Activated naive CD4-positive, alpha-beta T cell treated with anti-CD3 and anti-CD28 coated beads, Interleukin-2, amount 50 U/mL, for 16 hours (primary cell): Measurements from ENCODE around the gene CSTB.
"Not testable (repeated sequence)": the region's sequence is repeated elsewhere in the genome, so short reads cannot be mapped to it uniquely, and the experiment has no call there.

Experiments used
- DNase-seq: peaks from one replicate; pipeline ENCODE4 v3.0.0-alpha.2; 2020

Gene CSTB, protein sequence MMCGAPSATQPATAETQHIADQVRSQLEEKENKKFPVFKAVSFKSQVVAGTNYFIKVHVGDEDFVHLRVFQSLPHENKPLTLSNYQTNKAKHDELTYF

DNA sequence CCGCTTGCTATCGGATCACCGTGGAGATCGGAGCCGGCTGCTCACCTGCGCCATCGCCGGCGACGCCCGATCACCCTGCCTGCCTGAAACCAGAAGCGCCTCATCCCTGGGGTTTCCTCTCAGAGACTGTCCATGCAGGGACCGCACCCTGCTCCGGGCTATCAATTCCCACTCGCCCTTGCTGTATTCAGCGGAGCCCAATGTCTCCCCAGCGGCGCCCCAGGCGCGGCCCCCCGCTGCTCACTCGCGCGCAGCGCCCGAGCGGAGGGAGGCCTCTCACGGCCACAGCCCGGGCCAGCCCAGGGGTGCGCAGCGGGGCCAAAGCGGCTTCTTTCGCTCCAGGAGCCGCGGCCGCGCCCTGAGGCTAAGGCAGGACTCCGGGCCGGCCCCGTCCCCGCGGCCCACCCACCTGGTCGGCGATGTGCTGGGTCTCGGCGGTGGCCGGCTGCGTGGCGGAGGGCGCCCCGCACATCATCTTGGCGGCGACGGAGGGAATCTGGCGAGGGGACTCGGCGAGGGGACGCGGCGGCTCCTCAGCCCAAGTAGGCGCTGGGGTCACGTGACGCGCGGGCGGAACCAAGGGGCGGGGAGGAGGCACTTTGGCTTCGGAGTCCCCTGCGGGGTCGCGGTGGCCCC, at the start of gene CSTB:
TSS of gene CSTB (minus strand) at position 514 of the 636 bp plus-strand sequence. CDS start at position 475, 39 bp downstream.
- DNase-seq = peak; percentile 87

DNA sequence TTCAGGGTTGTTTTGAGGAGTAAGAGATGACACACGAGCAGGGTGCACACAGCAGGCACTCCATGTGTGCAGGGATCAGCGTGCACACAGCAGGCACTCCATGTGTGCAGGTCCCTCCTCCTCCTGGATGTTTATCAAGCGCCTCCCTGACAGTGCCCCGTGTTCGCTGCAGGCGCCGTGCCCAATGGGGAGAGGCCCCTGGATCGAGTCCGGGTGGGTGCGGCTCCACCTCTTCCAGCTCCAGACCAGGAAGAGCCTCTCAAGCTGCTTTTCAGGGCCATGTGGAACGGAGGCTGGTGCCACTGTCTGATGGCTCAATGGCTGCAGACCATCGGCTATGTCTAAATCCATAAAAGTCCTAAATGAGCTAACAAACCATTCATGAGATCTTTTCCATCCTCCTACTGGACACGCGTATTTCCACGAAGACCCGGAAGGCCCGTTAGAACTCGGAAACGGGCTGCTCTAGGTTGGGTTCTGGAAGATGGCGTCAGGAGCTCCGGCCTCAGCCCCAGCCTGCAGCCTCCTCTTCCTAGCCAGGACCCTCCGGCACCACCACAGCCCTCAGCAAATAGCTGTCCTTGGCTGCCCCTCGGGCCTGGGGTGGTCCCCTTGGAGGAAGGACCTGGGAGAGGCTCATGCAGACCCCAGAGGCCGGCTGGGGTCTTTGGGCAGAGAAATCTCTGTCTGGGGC, 49.3 kb upstream of the CSTB start:
- DNase-seq = no peak

DNA sequence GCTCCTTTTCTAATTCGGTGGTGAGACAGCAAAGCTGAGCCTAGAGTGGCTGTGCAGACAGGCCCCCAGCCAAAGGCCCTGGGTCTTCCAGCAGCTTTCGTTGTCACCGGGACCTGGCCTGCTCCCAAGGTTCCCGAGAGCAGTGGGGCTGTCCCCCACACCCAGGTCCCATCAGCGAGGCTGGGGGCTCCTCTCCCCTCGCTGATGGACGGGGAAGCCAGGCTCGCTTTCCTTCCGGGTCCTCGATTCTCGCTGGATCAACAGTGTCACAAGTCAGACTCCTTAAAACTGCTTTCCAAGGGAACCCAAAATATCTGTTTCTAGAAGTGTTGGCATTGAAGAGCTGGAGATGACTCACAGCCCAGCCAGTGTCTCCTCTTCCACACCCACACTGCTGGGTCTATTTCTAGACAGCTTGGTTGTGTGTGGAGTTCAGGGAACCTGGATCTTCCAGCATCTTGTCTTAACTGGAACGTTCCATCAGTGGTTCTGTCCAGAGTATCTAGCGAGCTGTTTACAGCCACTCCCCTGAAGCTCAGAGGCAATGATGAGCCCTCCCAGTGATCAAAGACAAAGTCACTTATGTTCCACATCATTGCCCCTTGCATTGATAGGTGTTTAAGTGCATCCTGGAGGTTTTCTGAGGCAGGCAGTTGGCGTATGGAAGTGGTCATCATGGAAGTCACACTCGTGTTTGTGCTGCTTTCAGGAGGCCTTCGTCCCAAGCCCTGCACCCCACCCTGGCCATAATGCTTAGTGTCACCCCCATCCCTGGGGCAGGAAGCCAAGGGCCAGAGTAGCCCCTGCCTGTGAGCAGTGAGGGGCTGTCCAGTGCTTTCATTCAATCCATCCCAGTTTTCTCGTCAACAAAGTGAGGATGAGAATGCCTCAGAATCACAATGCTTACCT, 48.5 kb upstream of the CSTB start:
- DNase-seq = no peak

DNA sequence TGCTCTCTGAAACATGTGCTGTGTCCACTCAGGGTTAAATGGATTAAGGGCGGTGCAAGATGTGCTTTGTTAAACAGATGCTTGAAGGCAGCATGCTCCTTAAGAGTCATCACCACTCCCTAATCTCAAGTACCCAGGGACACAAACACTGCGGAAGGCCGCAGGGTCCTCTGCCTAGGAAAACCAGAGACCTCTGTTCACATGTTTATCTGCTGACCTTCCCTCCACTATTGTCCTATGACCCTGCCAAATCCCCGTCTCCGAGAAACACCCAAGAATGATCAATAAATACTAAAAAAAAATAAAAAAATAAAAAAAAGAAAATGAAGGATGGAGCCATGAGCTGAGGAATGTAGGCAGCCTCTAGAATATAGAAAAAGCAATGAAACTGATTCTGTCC, 46.6 kb upstream of the CSTB start:
- not testable (repeated sequence) for DNase-seq

DNA sequence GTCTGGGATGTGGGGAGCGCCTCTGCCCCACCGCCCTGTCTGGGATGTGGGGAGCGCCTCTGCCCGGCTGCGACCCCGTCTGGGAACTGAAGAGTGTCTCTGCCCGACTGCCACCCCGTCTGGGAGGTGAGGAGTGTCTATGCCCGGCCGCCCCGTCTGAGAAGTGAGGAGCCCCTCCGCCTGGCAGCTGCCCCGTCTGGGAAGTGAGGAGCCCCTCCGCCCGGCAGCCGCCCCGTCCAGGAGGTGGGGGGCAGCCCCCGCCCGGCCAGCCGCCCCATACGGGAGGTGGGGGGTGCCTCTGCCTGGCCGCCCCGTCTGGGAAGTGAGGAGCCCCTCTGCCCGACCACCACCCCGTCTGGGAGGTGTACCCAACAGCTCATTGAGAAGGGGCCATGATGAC, 46.1 kb upstream of the CSTB start:
- not testable (repeated sequence) for DNase-seq

DNA sequence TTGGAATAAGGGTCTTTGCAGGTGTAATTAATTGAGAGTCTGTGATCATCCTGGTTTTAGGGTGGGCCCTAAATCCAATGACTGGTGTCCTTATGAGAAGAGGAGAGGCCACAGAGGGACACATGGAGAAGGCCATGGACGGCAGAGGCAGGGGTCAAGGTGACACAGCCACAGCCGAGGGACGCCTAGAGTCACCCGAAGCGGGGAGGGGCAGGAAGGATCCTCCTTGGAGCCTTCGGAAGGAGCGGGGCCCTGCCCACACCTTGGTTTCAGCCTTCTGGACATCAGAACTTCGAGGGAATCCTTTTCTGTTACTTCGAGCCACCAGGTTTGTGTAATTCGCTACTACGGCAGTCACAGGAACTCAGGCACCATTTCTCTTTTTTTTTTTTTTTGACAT, 44.4 kb upstream of the CSTB start:
- DNase-seq = no peak

DNA sequence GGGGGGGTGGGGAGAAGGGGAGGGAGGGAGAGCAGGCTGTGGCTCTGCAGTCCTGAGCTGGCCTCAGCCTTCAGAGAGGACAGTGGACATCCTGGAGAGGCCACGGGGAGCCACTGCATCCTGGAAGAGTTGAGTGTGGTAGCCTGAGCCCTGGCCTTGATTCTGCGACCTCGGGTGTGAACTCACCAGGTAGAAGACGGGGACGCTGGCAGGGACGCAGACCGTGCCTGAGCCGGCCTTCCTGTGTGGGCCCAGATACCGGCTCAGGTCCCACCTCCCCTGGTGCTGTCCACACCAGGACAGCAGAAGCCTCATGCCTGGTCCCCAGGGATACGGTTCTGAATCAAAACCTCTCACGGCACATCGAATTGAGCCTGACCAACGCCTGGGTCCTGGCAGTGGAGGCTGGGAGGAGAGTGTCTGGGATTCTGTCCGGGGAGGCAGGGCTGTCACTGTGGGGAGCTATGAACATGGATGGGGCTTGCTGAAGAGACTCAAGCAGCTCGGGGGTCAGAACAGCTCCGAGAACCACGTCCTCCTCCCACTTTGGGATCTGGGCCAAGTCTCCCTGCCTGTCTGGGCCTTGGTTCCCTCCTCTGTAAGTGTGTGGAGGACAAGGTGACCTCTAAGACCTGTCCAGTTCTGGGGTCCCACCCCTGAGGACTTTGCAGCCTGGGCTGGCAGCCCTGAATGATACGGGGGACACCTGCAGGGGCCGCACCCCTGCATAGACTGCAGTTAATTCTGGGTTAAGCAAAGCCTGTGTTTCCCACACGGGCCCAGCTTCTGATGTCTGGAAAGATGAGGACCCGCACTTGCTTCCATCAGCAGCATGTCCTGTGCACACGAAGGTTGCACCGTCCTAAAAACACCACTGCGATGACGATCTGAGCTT, 43.6 kb upstream of the CSTB start:
- no peak for DNase-seq

DNA sequence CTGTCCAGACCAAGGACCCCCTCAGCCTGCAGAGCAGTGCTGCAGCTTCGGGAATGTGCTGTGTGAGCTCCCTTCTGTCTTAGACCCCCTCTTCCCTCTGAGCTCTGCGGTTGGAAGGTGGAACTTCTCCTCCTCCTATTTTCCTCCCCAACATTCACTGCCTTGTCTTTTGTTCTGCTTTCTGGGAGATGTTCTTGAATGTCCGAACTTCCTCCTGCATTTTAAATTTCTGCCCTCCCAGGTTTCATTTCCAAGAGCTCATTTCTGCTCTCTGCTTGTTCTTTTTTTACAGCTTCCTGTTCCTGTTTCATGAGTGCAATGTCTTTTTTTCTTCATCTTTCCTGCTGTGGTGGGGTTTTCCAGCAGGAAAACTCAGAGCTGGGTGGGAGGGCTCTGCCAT, 42.6 kb upstream of the CSTB start:
- no peak for DNase-seq

DNA sequence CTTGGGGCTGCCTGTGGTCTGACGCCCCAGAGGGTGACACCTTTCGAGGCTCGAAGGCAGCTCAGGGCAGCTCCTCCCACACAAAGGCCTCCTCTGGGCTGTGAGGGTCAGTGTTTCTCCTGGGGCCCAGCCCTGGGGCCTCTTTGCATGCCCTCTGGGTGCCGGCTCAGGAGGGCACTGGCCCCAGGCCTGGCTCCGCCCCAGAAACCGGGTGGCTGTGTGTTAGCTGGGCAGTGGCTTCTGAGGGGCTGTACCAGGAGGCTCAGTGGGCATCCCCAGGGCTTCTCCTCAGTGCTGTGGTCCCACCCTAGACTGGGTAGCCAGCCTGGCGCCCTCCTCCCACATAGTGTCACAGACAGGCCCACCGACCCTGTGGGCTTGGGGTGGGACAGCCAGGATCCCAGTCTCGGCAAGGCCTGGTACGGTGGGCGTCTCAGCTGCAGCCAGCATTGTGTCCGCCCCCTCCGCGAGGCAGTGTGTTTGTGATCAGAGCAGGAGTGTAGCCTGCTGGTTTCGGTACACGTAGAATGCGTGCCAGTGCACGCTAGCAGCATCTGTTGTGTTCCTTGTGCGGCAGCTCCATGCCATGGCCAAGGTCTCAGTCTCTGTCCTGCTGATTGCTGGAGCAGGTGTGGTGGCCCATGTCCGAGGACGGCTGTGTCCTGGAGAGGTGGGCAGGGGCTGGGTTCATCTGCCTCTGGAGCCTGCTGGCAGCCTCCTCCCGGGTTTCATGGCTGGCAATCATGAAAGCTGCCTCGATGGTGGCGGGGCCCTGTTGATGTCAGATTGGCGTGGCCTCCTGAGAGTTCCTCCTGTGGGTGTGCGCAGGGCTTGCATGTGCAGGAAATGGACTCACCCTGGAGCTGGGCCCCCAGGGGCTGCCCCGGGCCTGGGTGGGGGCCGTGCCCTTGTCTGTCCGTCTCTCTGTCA, 41.3 kb upstream of the CSTB start:
- DNase-seq = no peak

DNA sequence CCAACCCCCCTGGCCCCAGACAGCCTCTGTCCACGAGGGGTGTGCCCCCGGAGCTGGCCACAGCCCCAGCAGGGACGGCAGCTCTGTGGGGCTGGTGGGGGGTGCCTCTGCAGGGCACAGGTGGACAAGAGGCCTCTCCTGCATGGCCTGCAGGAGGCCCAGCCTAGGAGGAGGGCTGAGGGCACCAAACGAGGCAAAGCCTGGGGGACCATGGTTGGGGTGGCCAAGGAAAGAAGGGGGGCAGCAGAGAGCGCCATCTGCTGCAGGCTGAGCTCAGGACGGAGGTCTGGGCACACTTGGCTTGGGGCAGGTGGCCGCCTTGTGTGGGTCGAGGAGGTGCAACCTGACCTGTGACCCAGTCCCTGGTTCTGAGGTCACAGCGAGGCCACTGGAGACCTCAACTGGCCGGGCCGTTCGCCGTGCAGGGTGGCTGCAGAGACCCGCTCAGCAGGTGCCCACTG, 40.5 kb upstream of the CSTB start:
- no peak for DNase-seq

DNA sequence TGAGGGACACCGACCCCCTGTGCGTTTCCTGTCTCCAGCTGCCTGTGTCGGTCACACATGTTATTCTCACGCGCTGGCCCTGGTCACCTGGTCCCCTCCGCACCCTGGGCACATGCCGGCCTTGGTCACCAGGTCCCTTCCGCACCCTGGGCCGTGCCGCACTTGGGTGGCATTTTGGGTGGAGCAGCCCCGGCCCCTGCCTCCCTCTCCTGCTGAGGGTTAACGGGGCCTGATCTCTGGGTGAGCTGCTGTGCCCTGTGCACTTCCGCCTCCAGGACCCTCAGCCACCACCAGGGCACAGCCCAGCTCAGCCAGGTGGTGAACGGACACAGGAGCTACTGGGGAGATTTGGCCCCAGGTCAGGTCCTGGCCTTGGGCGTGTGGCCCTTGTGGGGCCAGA, 39.9 kb upstream of the CSTB start:
- no peak for DNase-seq

DNA sequence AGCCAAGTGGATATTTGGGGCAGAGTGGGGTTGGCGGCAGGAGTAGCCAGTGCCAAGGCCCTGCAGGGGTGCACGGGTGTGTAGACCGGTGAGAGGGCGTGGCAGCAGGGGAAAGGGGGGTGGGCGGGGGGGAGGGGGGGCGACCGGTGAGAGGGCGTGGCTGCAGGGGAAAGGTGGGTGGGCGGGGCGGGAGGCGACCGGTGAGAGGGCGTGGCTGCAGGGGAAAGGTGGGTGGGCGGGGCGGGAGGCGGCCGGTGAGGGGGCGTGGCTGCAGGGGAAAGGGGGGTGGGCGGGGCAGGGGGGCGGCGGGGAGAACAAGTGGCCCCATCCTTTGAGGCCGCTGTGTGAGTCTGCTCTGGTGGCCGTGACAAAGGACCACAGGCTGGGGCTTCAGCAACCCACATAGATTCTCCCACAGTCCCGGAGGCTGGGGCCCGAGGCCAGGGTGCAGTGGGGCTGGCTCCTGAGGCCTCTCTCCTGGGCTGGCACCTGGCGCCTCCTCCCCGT, 39.1 kb upstream of the CSTB start:
- DNase-seq = no peak

DNA sequence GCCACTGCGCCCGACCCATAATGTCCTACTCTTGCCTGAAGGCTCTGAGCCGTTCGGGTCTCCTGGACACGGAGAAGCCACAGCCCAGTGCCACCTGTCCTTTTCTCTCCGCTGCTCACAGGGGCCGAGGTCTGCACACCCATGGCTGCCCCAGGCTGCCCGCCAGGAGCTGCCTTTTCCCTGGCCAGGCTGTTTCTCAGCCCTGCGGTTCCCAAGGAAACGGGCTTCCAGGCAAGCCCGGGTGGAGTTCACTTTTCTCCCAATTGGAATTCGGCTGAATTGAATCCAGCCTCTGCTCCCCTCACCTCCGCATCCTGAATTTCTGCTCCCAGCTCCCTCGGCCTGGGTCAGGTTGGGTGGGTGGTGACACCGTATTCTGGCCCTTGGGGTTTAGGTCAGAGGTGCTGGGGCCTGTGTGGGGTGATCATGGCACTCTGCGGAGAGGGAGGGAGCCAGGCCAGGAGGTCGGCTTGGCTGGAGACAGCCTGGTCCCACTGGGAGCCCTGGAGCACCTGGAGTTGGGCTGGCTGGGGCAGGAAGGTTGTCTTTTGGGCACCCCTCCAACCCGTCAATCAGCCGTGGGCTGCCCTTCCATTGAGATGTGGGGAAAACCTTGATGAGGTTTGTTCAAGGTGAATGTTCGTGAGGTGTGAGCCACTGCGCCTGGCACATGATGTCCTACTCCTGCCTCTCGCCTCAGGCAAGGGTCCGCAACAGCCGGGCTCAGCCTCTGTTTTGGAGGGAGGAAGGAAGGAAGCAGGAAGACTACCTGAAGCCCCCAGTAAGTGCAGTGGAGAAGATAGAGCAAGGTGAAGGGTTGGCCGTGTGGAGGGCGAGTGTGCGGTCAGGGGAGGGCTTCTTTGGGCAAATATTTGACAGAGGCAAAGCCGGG, 38.4 kb upstream of the CSTB start:
- DNase-seq = no peak

DNA sequence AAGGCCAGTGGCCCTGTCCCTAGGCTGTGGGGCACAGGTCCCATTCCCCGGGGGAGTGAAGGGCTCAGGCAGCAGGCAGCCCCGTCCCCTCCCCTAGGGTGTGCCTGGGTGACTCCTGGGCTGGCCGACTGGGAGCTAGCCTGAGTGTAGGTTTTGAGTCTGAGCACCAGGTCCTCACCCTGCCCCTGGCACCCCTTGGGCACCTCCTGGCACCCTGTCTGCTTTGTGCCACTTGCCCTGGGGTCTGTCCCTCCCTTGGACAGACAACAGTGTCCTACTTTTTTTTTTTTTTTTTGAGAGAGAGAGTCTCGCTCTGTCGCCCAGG, 37.5 kb upstream of the CSTB start:
- no peak for DNase-seq

DNA sequence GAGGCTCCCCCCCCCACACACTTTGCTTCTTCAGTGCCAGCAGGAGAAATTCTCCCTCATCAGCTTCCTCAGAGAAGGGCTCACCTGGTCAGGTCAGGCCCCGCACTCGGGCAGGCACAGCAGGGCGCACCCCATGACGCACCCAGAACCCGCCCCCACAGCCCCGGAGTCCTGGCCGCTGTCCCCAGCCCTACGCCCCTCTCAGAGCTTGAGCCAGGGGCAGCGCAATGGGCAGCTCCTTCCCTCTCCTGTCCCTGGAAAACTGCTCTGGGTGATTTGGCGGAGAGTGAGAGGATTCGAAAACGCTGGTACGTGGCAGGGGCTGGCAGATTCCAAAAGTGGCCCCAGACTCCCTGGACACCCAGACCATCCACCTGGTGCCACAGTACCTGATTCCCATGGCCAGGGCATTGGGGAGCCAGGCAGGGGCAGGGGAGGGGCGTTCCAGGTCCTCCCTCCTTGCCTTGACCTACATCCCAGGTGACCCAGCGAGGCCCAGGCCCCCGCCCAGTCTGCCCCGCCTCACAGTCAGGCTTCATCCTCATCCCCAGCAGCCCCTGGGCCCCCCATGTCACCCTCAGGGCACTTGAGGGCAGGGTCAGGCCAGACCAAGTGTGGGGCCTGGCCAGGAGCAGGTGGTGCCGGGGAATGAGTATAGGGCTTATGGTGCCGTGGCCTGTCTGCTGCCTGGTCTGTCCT, 37.0 kb upstream of the CSTB start:
- no peak for DNase-seq

DNA sequence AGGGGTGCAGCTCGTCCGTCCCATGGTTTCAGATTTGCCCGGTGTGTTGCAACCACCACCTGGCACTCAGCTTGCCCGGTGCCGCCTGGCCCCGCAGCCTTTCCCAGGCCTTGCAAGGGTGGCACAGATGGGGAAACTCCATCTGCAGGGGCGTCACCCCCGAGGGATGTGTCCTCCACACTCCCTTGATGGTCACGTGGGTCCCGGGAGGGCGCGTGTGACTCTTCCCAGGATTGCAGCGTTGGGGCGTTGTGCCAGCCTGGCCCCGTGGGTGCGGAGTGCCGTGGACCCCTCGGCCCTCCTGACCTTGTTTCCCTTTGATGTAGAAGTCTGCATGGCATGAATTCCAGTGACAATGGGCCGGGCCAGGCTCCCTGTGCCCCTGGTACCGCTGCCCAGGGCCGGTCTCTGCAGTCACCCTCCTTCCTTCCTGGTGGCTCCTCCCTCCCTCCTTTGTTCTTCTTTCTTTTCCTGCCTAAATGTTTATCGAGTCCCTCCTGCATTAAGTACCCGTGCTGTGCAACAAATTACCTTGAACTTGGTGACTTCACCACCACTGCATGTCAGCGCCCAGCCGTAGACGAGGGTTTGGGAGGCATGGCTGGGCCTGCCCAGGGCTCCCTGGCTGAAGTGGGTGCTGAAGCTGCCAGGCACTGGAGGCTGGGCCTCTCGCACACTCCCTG, 36.2 kb upstream of the CSTB start:
- no peak for DNase-seq

DNA sequence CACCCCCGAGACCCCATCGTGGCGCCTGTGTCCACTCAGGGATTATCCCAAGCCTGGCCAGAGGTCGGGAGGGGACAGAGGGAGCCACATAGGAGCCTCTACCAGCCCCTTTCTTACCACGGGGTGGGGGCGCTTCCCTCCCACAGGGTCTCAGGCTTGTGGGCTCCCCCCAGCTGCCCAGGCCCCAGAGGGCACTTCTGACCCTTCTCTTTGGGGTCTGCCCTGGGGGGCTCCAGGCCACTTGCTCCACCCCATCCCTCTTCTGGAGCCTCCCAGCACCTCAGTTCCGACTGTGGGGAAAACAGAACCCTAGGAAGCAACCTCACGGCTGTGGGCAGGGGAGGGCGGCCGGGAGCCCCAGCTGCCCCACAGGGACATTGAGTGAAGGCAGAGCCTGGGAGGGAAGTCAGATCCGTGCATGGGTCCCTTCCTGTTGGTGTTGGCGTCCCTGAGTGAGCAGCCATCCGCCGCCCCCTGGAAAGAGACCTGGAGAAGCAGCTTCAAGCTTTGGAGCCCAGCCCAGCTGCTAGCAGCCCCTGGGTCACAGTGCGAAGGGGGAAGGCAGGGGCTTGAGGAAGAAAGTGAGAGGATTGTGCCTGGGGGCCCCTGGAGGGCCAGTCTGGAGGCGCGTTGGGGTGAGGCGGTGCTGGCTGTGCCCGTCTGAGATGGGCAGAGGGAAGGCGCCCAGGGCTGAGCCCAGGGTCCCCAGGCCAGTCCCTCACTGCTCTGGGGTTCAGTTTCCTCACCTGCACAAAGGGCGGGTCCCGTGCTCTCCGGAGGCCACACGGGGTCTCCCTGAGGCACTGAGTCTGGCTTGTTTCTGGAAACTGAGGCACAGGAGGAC, 35.4 kb upstream of the CSTB start:
- no peak for DNase-seq
